ENCODE results near the gene SAG.
A peak's percentile ranks its signal among the peaks of the same experiment; 100 is the strongest.

SAG gene

GRCh38 chr2:233358947-233359346 is 51.3 kb downstream of the SAG start:
- DNase-seq (ENCODE audit: insufficient read length) (no peak), FAIRE-seq (no peak)
- TF ChIP-seq TAF1 (IDR thresholded peaks at IDR 0.05; ENCODE audit: borderline replicate concordance, low read depth, low read length) = no peak
- no peak for TF ChIP-seq POLR2A (IDR thresholded peaks at IDR 0.05; ENCODE audit: low read depth, low read length)
- TF ChIP-seq POLR2AphosphoS5 (IDR thresholded peaks at IDR 0.05; ENCODE audit: low read depth, low read length) = no peak

GRCh38 chr2:233359823-233360222 is 52.2 kb downstream of the SAG start:
- FAIRE-seq (peak; percentile 56), DNase-seq (ENCODE audit: insufficient read length) (no peak)
- TF ChIP-seq POLR2A (IDR thresholded peaks at IDR 0.05; ENCODE audit: low read depth, low read length) (no peak), POLR2AphosphoS5 (IDR thresholded peaks at IDR 0.05; ENCODE audit: low read depth, low read length) (no peak), TAF1 (IDR thresholded peaks at IDR 0.05; ENCODE audit: borderline replicate concordance, low read depth, low read length) (no peak)

- DNase-seq (ENCODE audit: insufficient read length) (no peak), FAIRE-seq (no peak)
- TF ChIP-seq POLR2A (IDR thresholded peaks at IDR 0.05; ENCODE audit: low read depth, low read length) (no peak), POLR2AphosphoS5 (IDR thresholded peaks at IDR 0.05; ENCODE audit: low read depth, low read length) (no peak), TAF1 (IDR thresholded peaks at IDR 0.05; ENCODE audit: borderline replicate concordance, low read depth, low read length) (no peak)
These were observed 53.2 kb downstream of the SAG start for GRCh38 chr2:233360771-233361176.

- FAIRE-seq (no peak), DNase-seq (ENCODE audit: insufficient read length) (no peak)
- TF ChIP-seq TAF1 (IDR thresholded peaks at IDR 0.05; ENCODE audit: borderline replicate concordance, low read depth, low read length) = no peak
- no peak for TF ChIP-seq POLR2A (IDR thresholded peaks at IDR 0.05; ENCODE audit: low read depth, low read length)
- no peak for TF ChIP-seq POLR2AphosphoS5 (IDR thresholded peaks at IDR 0.05; ENCODE audit: low read depth, low read length)
These were observed 53.7 kb downstream of the SAG start for GRCh38 chr2:233361297-233361696.

- DNase-seq (ENCODE audit: insufficient read length) (no peak), FAIRE-seq (no peak)
These were observed 55.1 kb downstream of the SAG start for GRCh38 chr2:233362742-233363141.

GRCh38 chr2:233363744-233364235 is 56.2 kb downstream of the SAG start:
- DNase-seq (ENCODE audit: insufficient read length) (no peak), FAIRE-seq (peak; percentile 91)
- TF ChIP-seq TAF1 (IDR thresholded peaks at IDR 0.05; ENCODE audit: borderline replicate concordance, low read depth, low read length) (no peak), POLR2A (IDR thresholded peaks at IDR 0.05; ENCODE audit: low read depth, low read length) (no peak), POLR2AphosphoS5 (IDR thresholded peaks at IDR 0.05; ENCODE audit: low read depth, low read length) (no peak)

More at GRCh38 chr2:233362742-233363141, 55.1 kb downstream of the SAG start:
- no peak for TF ChIP-seq TAF1 (IDR thresholded peaks at IDR 0.05; ENCODE audit: borderline replicate concordance, low read depth, low read length)
- no peak for TF ChIP-seq POLR2A (IDR thresholded peaks at IDR 0.05; ENCODE audit: low read depth, low read length)
- TF ChIP-seq POLR2AphosphoS5 (IDR thresholded peaks at IDR 0.05; ENCODE audit: low read depth, low read length) = no peak

GRCh38 chr2:233365861-233366520 is 58.4 kb downstream of the SAG start:
- TF ChIP-seq POLR2A (IDR thresholded peaks at IDR 0.05; ENCODE audit: low read depth, low read length) (no peak), POLR2AphosphoS5 (IDR thresholded peaks at IDR 0.05; ENCODE audit: low read depth, low read length) (no peak), TAF1 (IDR thresholded peaks at IDR 0.05; ENCODE audit: borderline replicate concordance, low read depth, low read length) (no peak)
- FAIRE-seq = no peak
- no peak for DNase-seq (ENCODE audit: insufficient read length)

GRCh38 chr2:233367586-233367985 is 60.0 kb downstream of the SAG start:
- TF ChIP-seq POLR2A (IDR thresholded peaks at IDR 0.05; ENCODE audit: low read depth, low read length) (no peak), POLR2AphosphoS5 (IDR thresholded peaks at IDR 0.05; ENCODE audit: low read depth, low read length) (no peak), TAF1 (IDR thresholded peaks at IDR 0.05; ENCODE audit: borderline replicate concordance, low read depth, low read length) (no peak)
- no peak for FAIRE-seq
- DNase-seq (ENCODE audit: insufficient read length) = no peak

GRCh38 chr2:233368756-233369155 is 61.1 kb downstream of the SAG start:
- FAIRE-seq = no peak
- no peak for DNase-seq (ENCODE audit: insufficient read length)
- no peak for TF ChIP-seq POLR2AphosphoS5 (IDR thresholded peaks at IDR 0.05; ENCODE audit: low read depth, low read length)
- no peak for TF ChIP-seq POLR2A (IDR thresholded peaks at IDR 0.05; ENCODE audit: low read depth, low read length)
- TF ChIP-seq TAF1 (IDR thresholded peaks at IDR 0.05; ENCODE audit: borderline replicate concordance, low read depth, low read length) = no peak

GRCh38 chr2:233369462-233369861 is 61.8 kb downstream of the SAG start:
- FAIRE-seq (no peak), DNase-seq (ENCODE audit: insufficient read length) (no peak)
- no peak for TF ChIP-seq TAF1 (IDR thresholded peaks at IDR 0.05; ENCODE audit: borderline replicate concordance, low read depth, low read length)
- TF ChIP-seq POLR2A (IDR thresholded peaks at IDR 0.05; ENCODE audit: low read depth, low read length) = no peak
- TF ChIP-seq POLR2AphosphoS5 (IDR thresholded peaks at IDR 0.05; ENCODE audit: low read depth, low read length) = no peak

GRCh38 chr2:233369897-233370685 is 62.5 kb downstream of the SAG start:
- no peak for FAIRE-seq
- TF ChIP-seq POLR2A (IDR thresholded peaks at IDR 0.05; ENCODE audit: low read depth, low read length) (no peak), POLR2AphosphoS5 (IDR thresholded peaks at IDR 0.05; ENCODE audit: low read depth, low read length) (no peak), TAF1 (IDR thresholded peaks at IDR 0.05; ENCODE audit: borderline replicate concordance, low read depth, low read length) (no peak)

More at GRCh38 chr2:233369897-233370685, 62.5 kb downstream of the SAG start:
- no peak for DNase-seq (ENCODE audit: insufficient read length)
